Lower lobe of right lung (tissue), 2 donors: ENCODE data around the gene PANK4. TPM values are rescaled to one million over a fixed set of nuclear protein-coding genes. Genes with fewer than 3 reads are reported as not detected.
A peak's percentile ranks its signal among the peaks of the same experiment; 100 is the strongest.

Source experiments
- ATAC-seq, 2 donors: fragments of 200-7000 bp; cut with Tn5 transposase; one replicate each; pipeline ENCODE4 v1.9.1; 2020 to 2022; ENCODE audit warnings: mild to moderate bottlenecking in 2 of 2, moderate library complexity in 2 of 2
- DNase-seq: peaks from one replicate; pipeline ENCODE4 v3.0.0-alpha.2; 2020
- H3K27ac ChIP-seq: fragments of 200-600 bp; one replicate; pipeline ENCODE4 v1.8.0; 2022
- H3K27me3 ChIP-seq: fragments of 200-600 bp; one replicate; pipeline ENCODE4 v1.8.0; 2022; ENCODE audit warnings: low read depth
- H3K36me3 ChIP-seq: fragments of 200-600 bp; one replicate; pipeline ENCODE4 v1.8.0; 2022; ENCODE audit warnings: mild to moderate bottlenecking
- H3K4me1 ChIP-seq: fragments of 200-600 bp; one replicate; pipeline ENCODE4 v1.8.0; 2022
- H3K4me3 ChIP-seq: fragments of 200-600 bp; one replicate; pipeline ENCODE4 v1.8.0; 2022; ENCODE audit warnings: mild to moderate bottlenecking
- H3K9me3 ChIP-seq: fragments of 200-600 bp; one replicate; pipeline ENCODE4 v1.8.0; 2022
- CTCF ChIP-seq: fragments of 200-600 bp; IDR thresholded peaks from one replicate; pipeline ENCODE4 v1.8.0; 2022; ENCODE audit warnings: antibody characterized with exemption, mild to moderate bottlenecking
- intact Hi-C: fragments of 100-400 bp; cut with DNase I; formaldehyde crosslinking; loops from one replicate; pipeline ENCODE4 v1.11.0; 2022
- total RNA-seq: library from RNA; stranded (reverse); fragmentation: NEBNext Ultra II Directional; extraction: Animal tissue kit (Norgen Biotek cat#: 25700); gene quantifications from one replicate; pipeline ENCODE4 v1.2.1, GENCODE V29; 2021
- donor health status: DM: no; HTN: yes; CAD: no; lungs with severe emphysema.

Gene PANK4
- total RNA-seq, 1 donor from 2014 or later = 39.2 TPM

- intact Hi-C loops = no loop called here
- H3K27ac ChIP-seq = peak overlapping the region; percentile 74
- no peaks in the 10 kb centered on the region for H3K9me3 ChIP-seq
- TF ChIP-seq CTCF = no peak
- peak overlapping the region; percentile 95 for H3K4me3 ChIP-seq
- no peak for DNase-seq
- peaks cover under 1% of the 10 kb centered on the region for H3K36me3 ChIP-seq
- peaks cover 41% of the 10 kb centered on the region for H3K27me3 ChIP-seq
- peaks cover 73% of the 10 kb centered on the region for H3K4me1 ChIP-seq
- ATAC-seq = peak in 1 of 2 donors; percentile 2
Observed at GRCh38 chr1:2526824-2527555, 594 bp upstream of the PANK4 start.

GRCh38 chr1:2525572-2525919, 850 bp downstream of the PANK4 start:
- intact Hi-C loops = no loop called here
- DNase-seq (no peak), ATAC-seq (no peak)
- peak overlapping the region; percentile 75 for H3K27ac ChIP-seq
- peaks cover 27% of the 10 kb centered on the region for H3K27me3 ChIP-seq
- H3K4me3 ChIP-seq = peak overlapping the region; percentile 95
- H3K9me3 ChIP-seq = no peaks in the 10 kb centered on the region
- peaks cover 62% of the 10 kb centered on the region for H3K4me1 ChIP-seq
- TF ChIP-seq CTCF = no peak
- H3K36me3 ChIP-seq = peaks cover 15% of the 10 kb centered on the region

- DNase-seq (no peak), ATAC-seq (no peak)
- peak overlapping the region; percentile 95 for H3K4me3 ChIP-seq
- intact Hi-C loops = no loop called here
- H3K9me3 ChIP-seq = no peaks in the 10 kb centered on the region
- no peak overlapping the region for H3K27ac ChIP-seq
- H3K27me3 ChIP-seq = peaks cover 16% of the 10 kb centered on the region
- H3K36me3 ChIP-seq = peaks cover 30% of the 10 kb centered on the region
- TF ChIP-seq CTCF = no peak
- H3K4me1 ChIP-seq = peaks cover 51% of the 10 kb centered on the region
Observed at GRCh38 chr1:2523891-2524609, 2.3 kb downstream of the PANK4 start.

- TF ChIP-seq CTCF = no peak
- intact Hi-C loops = no loop called here
- Histone ChIP-seq H3K36me3 (peaks cover 37% of the 10 kb centered on the region), H3K9me3 (no peaks in the 10 kb centered on the region), H3K4me3 (peak overlapping the region; percentile 95), H3K4me1 (peaks cover 44% of the 10 kb centered on the region), H3K27ac (no peak overlapping the region), H3K27me3 (peaks cover 11% of the 10 kb centered on the region)
- ATAC-seq = no peak
- no peak for DNase-seq
Observed at GRCh38 chr1:2523191-2523890, 3.1 kb downstream of the PANK4 start.

GRCh38 chr1:2522230-2522629, 4.2 kb downstream of the PANK4 start:
- peaks cover 48% of the 10 kb centered on the region for H3K36me3 ChIP-seq

More at GRCh38 chr1:2522230-2522629, 4.2 kb downstream of the PANK4 start:
- intact Hi-C loops = no loop called here
- no peak for TF ChIP-seq CTCF
- Histone ChIP-seq H3K27ac (no peak overlapping the region), H3K4me3 (no peak overlapping the region), H3K9me3 (no peaks in the 10 kb centered on the region), H3K27me3 (peaks cover under 1% of the 10 kb centered on the region), H3K4me1 (peaks cover 38% of the 10 kb centered on the region)
- ATAC-seq (no peak), DNase-seq (no peak)
